Measurements from ENCODE around the gene CHST9.
A peak's percentile ranks its signal among the peaks of the same experiment; 100 is the strongest.

Gene CHST9

DNA sequence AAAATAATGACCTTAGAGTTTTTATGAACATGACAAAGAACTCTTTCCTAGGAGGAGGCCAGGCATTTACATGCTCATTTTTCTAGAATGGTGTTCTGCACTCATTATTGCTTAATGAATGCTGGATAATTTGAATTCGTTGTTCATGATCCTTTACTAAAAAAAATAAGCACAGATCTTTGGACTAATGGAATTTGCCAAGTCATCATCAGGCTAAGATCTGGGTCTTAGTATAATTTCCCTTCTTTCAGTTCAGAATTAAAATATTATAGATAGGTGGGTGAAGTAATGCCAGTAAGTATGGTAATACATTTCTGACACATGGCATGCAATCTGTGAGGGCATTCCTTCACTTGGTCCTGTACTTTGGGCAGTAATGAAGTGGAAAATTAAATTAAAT is 175.8 kb downstream of the CHST9 start:
- TF ChIP-seq EZH2phosphoT487 (IDR thresholded peaks at IDR 0.05; ENCODE audit: borderline replicate concordance, low read length) (no peak), CTCF (IDR thresholded peaks at IDR 0.05; ENCODE audit: low read depth, low read length, poor library complexity, severe bottlenecking) (no peak)
- Histone ChIP-seq H3K9me3 (ENCODE audit: control insufficient read depth, insufficient read depth, low read length) (no peaks in the 10 kb centered on the region), H3K4me1 (ENCODE audit: control insufficient read depth, low read length) (peaks cover 2% of the 10 kb centered on the region), H3K79me2 (ENCODE audit: control insufficient read depth, low read length) (no peaks in the 10 kb centered on the region), H3K9me2 (replicated peaks; ENCODE audit: control insufficient read depth, low read length) (no peaks in the 10 kb centered on the region), H3F3A (ENCODE audit: control insufficient read depth, insufficient read depth) (no peaks in the 10 kb centered on the region), H3K4me2 (ENCODE audit: low read length) (no peak overlapping the region), H4K20me1 (ENCODE audit: control insufficient read depth, insufficient read depth, low read depth, low read length) (no peaks in the 10 kb centered on the region), H3K27ac (ENCODE audit: low read depth, low read length) (no peak overlapping the region), H3K27me3 (ENCODE audit: control insufficient read depth, low read length) (no peaks in the 10 kb centered on the region), H3K36me3 (ENCODE audit: control insufficient read depth, low read length) (no peaks in the 10 kb centered on the region), H3K4me3 (ENCODE audit: low read length) (no peak overlapping the region)

GRCh38 chr18:27008575-27008974 is 176.5 kb downstream of the CHST9 start:
- no peak overlapping the region for H3K4me2 ChIP-seq (ENCODE audit: low read length)
- no peaks in the 10 kb centered on the region for H3K9me2 ChIP-seq (replicated peaks; ENCODE audit: control insufficient read depth, low read length)
- no peaks in the 10 kb centered on the region for H3K36me3 ChIP-seq (ENCODE audit: control insufficient read depth, low read length)
- no peaks in the 10 kb centered on the region for H3K9me3 ChIP-seq (ENCODE audit: control insufficient read depth, insufficient read depth, low read length)
- no peaks in the 10 kb centered on the region for H3K79me2 ChIP-seq (ENCODE audit: control insufficient read depth, low read length)
- peaks cover 8% of the 10 kb centered on the region for H3K4me1 ChIP-seq (ENCODE audit: control insufficient read depth, low read length)
- no peak overlapping the region for H3K4me3 ChIP-seq (ENCODE audit: low read length)
- H3F3A ChIP-seq (ENCODE audit: control insufficient read depth, insufficient read depth) = no peaks in the 10 kb centered on the region
- no peaks in the 10 kb centered on the region for H4K20me1 ChIP-seq (ENCODE audit: control insufficient read depth, insufficient read depth, low read depth, low read length)
- no peak overlapping the region for H3K27ac ChIP-seq (ENCODE audit: low read depth, low read length)
- H3K27me3 ChIP-seq (ENCODE audit: control insufficient read depth, low read length) = no peaks in the 10 kb centered on the region
- TF ChIP-seq EZH2phosphoT487 (IDR thresholded peaks at IDR 0.05; ENCODE audit: borderline replicate concordance, low read length) = no peak
- TF ChIP-seq CTCF (IDR thresholded peaks at IDR 0.05; ENCODE audit: low read depth, low read length, poor library complexity, severe bottlenecking) = no peak

DNA sequence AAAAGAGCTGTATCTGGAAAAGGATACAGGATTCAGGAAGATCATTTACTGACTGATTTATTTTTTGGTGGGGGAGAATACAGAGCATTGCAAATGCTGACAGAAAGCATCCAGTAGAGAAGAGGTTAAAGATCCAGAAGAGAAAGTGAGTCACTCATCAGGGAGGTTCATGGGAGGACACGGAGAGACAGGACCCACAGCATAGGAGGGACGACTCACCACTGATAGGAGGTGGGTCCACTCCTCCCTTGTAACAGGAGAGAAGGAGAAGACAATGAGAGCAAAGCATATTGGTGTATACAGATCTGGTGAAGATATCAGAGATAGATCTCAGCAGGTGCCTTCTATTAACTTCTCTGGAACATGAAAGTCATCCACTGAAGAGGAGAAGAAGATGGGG is 177.2 kb downstream of the CHST9 start:
- Histone ChIP-seq H3K79me2 (ENCODE audit: control insufficient read depth, low read length) (no peaks in the 10 kb centered on the region), H3K4me3 (ENCODE audit: low read length) (no peak overlapping the region), H3K27me3 (ENCODE audit: control insufficient read depth, low read length) (no peaks in the 10 kb centered on the region), H4K20me1 (ENCODE audit: control insufficient read depth, insufficient read depth, low read depth, low read length) (no peaks in the 10 kb centered on the region), H3K9me3 (ENCODE audit: control insufficient read depth, insufficient read depth, low read length) (no peaks in the 10 kb centered on the region), H3K4me1 (ENCODE audit: control insufficient read depth, low read length) (peaks cover 8% of the 10 kb centered on the region), H3K27ac (ENCODE audit: low read depth, low read length) (no peak overlapping the region), H3F3A (ENCODE audit: control insufficient read depth, insufficient read depth) (no peaks in the 10 kb centered on the region), H3K4me2 (ENCODE audit: low read length) (no peak overlapping the region), H3K9me2 (replicated peaks; ENCODE audit: control insufficient read depth, low read length) (no peaks in the 10 kb centered on the region), H3K36me3 (ENCODE audit: control insufficient read depth, low read length) (no peaks in the 10 kb centered on the region)
- no peak for TF ChIP-seq EZH2phosphoT487 (IDR thresholded peaks at IDR 0.05; ENCODE audit: borderline replicate concordance, low read length)
- TF ChIP-seq CTCF (IDR thresholded peaks at IDR 0.05; ENCODE audit: low read depth, low read length, poor library complexity, severe bottlenecking) = no peak

- H3K36me3 ChIP-seq (ENCODE audit: control insufficient read depth, low read length) = no peaks in the 10 kb centered on the region
- H3K4me2 ChIP-seq (ENCODE audit: low read length) = no peak overlapping the region
- no peaks in the 10 kb centered on the region for H3K9me3 ChIP-seq (ENCODE audit: control insufficient read depth, insufficient read depth, low read length)
- H3K4me3 ChIP-seq (ENCODE audit: low read length) = no peak overlapping the region
- no peaks in the 10 kb centered on the region for H3K9me2 ChIP-seq (replicated peaks; ENCODE audit: control insufficient read depth, low read length)
- H4K20me1 ChIP-seq (ENCODE audit: control insufficient read depth, insufficient read depth, low read depth, low read length) = no peaks in the 10 kb centered on the region
- H3K79me2 ChIP-seq (ENCODE audit: control insufficient read depth, low read length) = no peaks in the 10 kb centered on the region
- TF ChIP-seq EZH2phosphoT487 (IDR thresholded peaks at IDR 0.05; ENCODE audit: borderline replicate concordance, low read length) = no peak
- TF ChIP-seq CTCF (IDR thresholded peaks at IDR 0.05; ENCODE audit: low read depth, low read length, poor library complexity, severe bottlenecking) = peak; percentile 71
- peaks cover 13% of the 10 kb centered on the region for H3K4me1 ChIP-seq (ENCODE audit: control insufficient read depth, low read length)
- H3F3A ChIP-seq (ENCODE audit: control insufficient read depth, insufficient read depth) = no peaks in the 10 kb centered on the region
- no peaks in the 10 kb centered on the region for H3K27me3 ChIP-seq (ENCODE audit: control insufficient read depth, low read length)
- H3K27ac ChIP-seq (ENCODE audit: low read depth, low read length) = no peak overlapping the region
Measured at GRCh38 chr18:27005589-27005988, 179.5 kb downstream of the CHST9 start.

All from DOHH2 (cell line).